K562 (cell line): ENCODE results near the gene LRRC1. TPM values are rescaled to one million over a fixed set of nuclear protein-coding genes. Genes with fewer than 3 reads are reported as not detected.

Source experiments
- ATAC-seq: fragments of 200-7000 bp; cut with Tn5 transposase; 3 replicates; pipeline ENCODE4 v1.9.1; 2020; ENCODE audit warnings: moderate library complexity
- BruUV-seq: library from RNA; stranded (reverse); fragments of 400-500 nt; replicated peaks from 2 replicates; lab custom pipeline; 2021; lab: Mats Ljungman, UMichigan
- CTCF ChIA-PET: fragments of 300-600 bp; formaldehyde crosslinking; extraction: SDS; loops from one replicate; lab custom pipeline; 2021; ENCODE audit warnings: low intra/inter-chr PET ratio; lab: Yijun Ruan, JAX
- POLR2A ChIA-PET: fragments of 300-600, 350-650 bp; sonication (Branson Sonifier 250); formaldehyde crosslinking; extraction: SDS; loops from one replicate; lab custom pipeline; 2021; ENCODE audit warnings: antibody characterized with exemption, inconsistent platforms; lab: Yijun Ruan, JAX
- DNase-seq, 4 experiments: peaks; one replicate each; pipeline versions ENCODE4 v3.0.0 to v3.0.0-alpha.2; 2011 to 2018; ENCODE audit warnings: low spot score in 3 of 4, mixed read lengths in 3 of 4; ENCODE audit errors: extremely low read depth in 1 of 4
- FAIRE-seq: peaks from 2 replicates; lab custom pipeline; 2011; peaks lifted over from hg19 to GRCh38; lab: Jason Lieb, UNC
- H2AFZ ChIP-seq: 2 replicates; pipeline ENCODE4 v1.6.0; 2011; ENCODE audit warnings: low read depth, low read length, control low read depth, inconsistent platforms
- H3K27ac ChIP-seq: fragments of 200-600 bp; 3 replicates; pipeline ENCODE4 v1.8.0; 2011; ENCODE audit warnings: low read depth, mild to moderate bottlenecking, control low read depth, inconsistent platforms, low read length, moderate library complexity, mixed read lengths; ENCODE audit errors: extremely low read depth
- H3K27me3 ChIP-seq, 2 experiments: fragments of 300-600 bp in 1 of 2; 2 replicates in 1 of 2; 3 replicates in 1 of 2; pipeline versions ENCODE4 v1.6.0 to v1.8.0; 2011; ENCODE audit warnings: inconsistent platforms in 2 of 2, low read length in 2 of 2, mild to moderate bottlenecking in 1 of 2, mixed read lengths in 1 of 2, moderate library complexity in 1 of 2; ENCODE audit not compliant: control insufficient read depth in 2 of 2, insufficient read depth in 2 of 2
- H3K36me3 ChIP-seq: fragments of 300-600 bp; 3 replicates; pipeline ENCODE4 v1.8.0; 2011; ENCODE audit warnings: mild to moderate bottlenecking, low read length, inconsistent platforms; ENCODE audit not compliant: control insufficient read depth, insufficient read depth
- H3K4me1 ChIP-seq, 2 experiments: fragments of 200-600 bp in 1 of 2; replicated peaks in 1 of 2; 2 replicates in 1 of 2; 3 replicates in 1 of 2; pipeline versions ENCODE4 v1.5.1 to v1.8.0; 2011; ENCODE audit warnings: inconsistent platforms in 2 of 2, low read length in 2 of 2, mild to moderate bottlenecking in 1 of 2, mixed read lengths in 1 of 2, moderate library complexity in 1 of 2; ENCODE audit not compliant: control insufficient read depth in 2 of 2, insufficient read depth in 2 of 2
- H3K4me2 ChIP-seq: 2 replicates; pipeline ENCODE4 v1.6.1; 2011; ENCODE audit warnings: low read length, control low read depth, inconsistent platforms, mixed read lengths; ENCODE audit not compliant: insufficient read depth
- H3K4me3 ChIP-seq: fragments of 200-600 bp; sonication (generic), shearing (Covaris generic); 2 replicates; pipeline ENCODE4 v1.5.1; 2016; ENCODE audit warnings: control low read depth, inconsistent platforms
- H3K79me2 ChIP-seq: fragments of 200-600 bp; 3 replicates; pipeline ENCODE4 v1.8.0; 2011; ENCODE audit warnings: low read length, inconsistent platforms; ENCODE audit not compliant: control insufficient read depth, insufficient read depth
- H3K9ac ChIP-seq, 2 experiments: 2 replicates each; pipeline versions ENCODE4 v1.6.0 to v1.6.1; 2011; ENCODE audit warnings: low read depth in 2 of 2, low read length in 2 of 2, control low read depth in 1 of 2, inconsistent platforms in 1 of 2, mild to moderate bottlenecking in 1 of 2, mixed read lengths in 1 of 2; ENCODE audit not compliant: insufficient read depth in 1 of 2
- H3K9me1 ChIP-seq: one replicate; pipeline ENCODE4 v1.6.0; 2011; ENCODE audit warnings: inconsistent platforms, mild to moderate bottlenecking, low read length, moderate library complexity; ENCODE audit not compliant: control insufficient read depth, insufficient read depth
- H3K9me3 ChIP-seq: replicated peaks from 2 replicates; pipeline ENCODE4 v1.5.1; 2011; ENCODE audit warnings: low read depth, low read length, inconsistent platforms; ENCODE audit not compliant: control insufficient read depth, insufficient read depth
- H4K20me1 ChIP-seq: replicated peaks from 2 replicates; pipeline ENCODE4 v1.6.1; 2011; ENCODE audit warnings: low read length, inconsistent platforms, mixed read lengths; ENCODE audit not compliant: control insufficient read depth, insufficient read depth
- BDP1 ChIP-seq: IDR thresholded peaks from 3 replicates; pipeline ENCODE4 v1.6.1; 2011; ENCODE audit not compliant: insufficient read length, insufficient read depth
- CUX1 ChIP-seq: fragments of 200-800 bp; sonication (Bioruptor generic); IDR thresholded peaks from 2 replicates; pipeline ENCODE4 v1.6.1; 2016; ENCODE audit warnings: missing genetic modification characterization, missing compliant biosample characterization
- FOXJ2 ChIP-seq: fragments of 200-800 bp; sonication (Bioruptor generic); IDR thresholded peaks from 2 replicates; pipeline ENCODE4 v1.6.1; 2016; ENCODE audit warnings: missing genetic modification characterization, missing compliant biosample characterization
- MAZ ChIP-seq, 2 experiments: fragments of 450-650 bp in 1 of 2; sonication (generic) in 1 of 2; formaldehyde crosslinking; IDR thresholded peaks in 1 of 2; conservative IDR thresholded peaks in 1 of 2; 2 replicates each; pipeline versions ENCODE4 v1.4.0 to v1.5.0; 2020; ENCODE audit warnings: mild to moderate bottlenecking in 1 of 2, missing genetic modification reagents in 1 of 2
- NCOA4 ChIP-seq: fragments of 450-650 bp; IDR thresholded peaks from 2 replicates; pipeline ENCODE4 v1.6.1; 2018; ENCODE audit warnings: mild to moderate bottlenecking; ENCODE audit not compliant: partially characterized antibody
- NFIX ChIP-seq: fragments of 250-450 bp; sonication (Bioruptor Pico); IDR thresholded peaks from 2 replicates; pipeline ENCODE4 v1.4.0; 2020; ENCODE audit warnings: low read depth, mild to moderate bottlenecking, moderate library complexity
- ZNF24 ChIP-seq: fragments of 450-650 bp; IDR thresholded peaks from 2 replicates; pipeline ENCODE4 v1.6.1; 2016
- ZNF311 ChIP-seq: fragments of 250-450 bp; sonication (Bioruptor Pico); IDR thresholded peaks from 2 replicates; pipeline ENCODE4 v1.4.0; 2020; ENCODE audit warnings: mild to moderate bottlenecking, moderate library complexity
- ZNF76 ChIP-seq: fragments of 250-450 bp; sonication (Bioruptor Pico); IDR thresholded peaks from 2 replicates; pipeline ENCODE4 v1.4.0; 2020; ENCODE audit warnings: mild to moderate bottlenecking, moderate library complexity, borderline replicate concordance
- WGBS: fragments of 100-300 bp; shearing (Covaris generic); methylation state at CpG from one replicate; pipeline ENCODE4 v1.1.6; 2016; ENCODE audit warnings: low coverage, mixed read lengths; ENCODE audit not compliant: insufficient coverage; ENCODE audit errors: missing lambda C conversion rate; 5-methylcytosine and 5-hydroxymethylcytosine counted together
- in situ Hi-C: fragments of 300-500 bp; cut with MboI; formaldehyde crosslinking; loops from 4 replicates; pipeline ENCODE4 v1.15.0; 2018; ENCODE audit warnings: inconsistent platforms, mixed read lengths
- intact Hi-C: fragments of 100-400 bp; cut with micrococcal nuclease; formaldehyde crosslinking; loops from 2 replicates; pipeline ENCODE4 v1.14.2; 2022
- polyA plus RNA-seq, 8 experiments: library from polyadenylated mRNA; depleted of rRNA in 4 of 8; stranded (reverse) in 5 of 8; unstranded in 3 of 8; fragments of >200 nt; fragmentation: Nextera tagmentation in 2 of 8; fragmentation: Illumina TruSeq in 1 of 8; extraction: Ambion mirVana in 2 of 8; extraction: Trizol in 1 of 8; gene quantifications; 2 replicates each; pipeline versions ENCODE4 v1.2.1 to v1.2.3, GENCODE V29; 2011 to 2014; ENCODE audit warnings: inconsistent platforms in 1 of 8, missing spikeins in 1 of 8
- total RNA-seq, 7 experiments: library from RNA; depleted of rRNA in 6 of 7; stranded (reverse); fragments of >200 nt in 6 of 7; fragmentation: Illumina TruSeq in 2 of 7; extraction: Trizol in 2 of 7; gene quantifications; 2 replicates each; pipeline versions ENCODE4 v1.2.1 to v1.2.3, GENCODE V29; 2011 to 2021; ENCODE audit warnings: low replicate concordance in 1 of 7
- TF ChIP-seq, protein P1 (sequence below): sonication (generic); formaldehyde crosslinking; IDR thresholded peaks from 2 replicates; pipeline ENCODE4 v1.8.0; 2023; ENCODE audit warnings: mild to moderate bottlenecking, missing genetic modification reagents

LRRC1 gene
- total and polyA plus RNA-seq, 9 of the 15 experiments (the other 6 are each of a cell fraction or from before 2014, with no cell fraction given): not detected

- no peaks in the 10 kb centered on the region for H3K9me1 ChIP-seq
- no peaks in the 10 kb centered on the region for H3K4me1 ChIP-seq
- intact Hi-C loops (no loop called here), in situ Hi-C loops (no loop called here)
- POLR2A ChIA-PET: interaction anchor here (1.4 kb wide), 1 partner anchor 8 kb away, joined by 3 read pairs; no protein-coding TSS in a partner anchor
- H2AFZ ChIP-seq: no peak overlapping the region
- 0% methylated on average over 3 of the region's 3 CpGs for WGBS
- no peak overlapping the region for H3K4me3 ChIP-seq
- no peaks in the 10 kb centered on the region for H3K36me3 ChIP-seq
- no peak for DNase-seq
- H4K20me1 ChIP-seq: no peaks in the 10 kb centered on the region
- H3K4me2 ChIP-seq: no peak overlapping the region
- no peaks in the 10 kb centered on the region for H3K79me2 ChIP-seq
- no peaks in the 10 kb centered on the region for H3K27me3 ChIP-seq
- no peak overlapping the region for H3K9ac ChIP-seq
- no peak for ATAC-seq
- CTCF ChIA-PET: no interaction called here
- no TSS peak for BruUV-seq
- no peak for FAIRE-seq
- no peak overlapping the region for H3K27ac ChIP-seq
- no peaks in the 10 kb centered on the region for H3K9me3 ChIP-seq
- TF ChIP-seq ZNF311 (CRISPR knock-in tag): no peak
- no peak for TF ChIP-seq ZNF76 (CRISPR knock-in tag)
- no peak for TF ChIP-seq CUX1 (CRISPR knock-in tag)
- TF ChIP-seq MAZ (CRISPR knock-in tag; conservative IDR thresholded peaks at IDR 0.05 in 1 of 2, IDR thresholded peaks at IDR 0.05 in 1 of 2): no peak
- TF ChIP-seq NCOA4: no peak
- no peak for TF ChIP-seq ZNF24
- no peak for TF ChIP-seq FOXJ2 (tag)
- TF ChIP-seq NFIX (CRISPR knock-in tag): no peak
- TF ChIP-seq BDP1: no peak
- TF ChIP-seq, protein P1, sequence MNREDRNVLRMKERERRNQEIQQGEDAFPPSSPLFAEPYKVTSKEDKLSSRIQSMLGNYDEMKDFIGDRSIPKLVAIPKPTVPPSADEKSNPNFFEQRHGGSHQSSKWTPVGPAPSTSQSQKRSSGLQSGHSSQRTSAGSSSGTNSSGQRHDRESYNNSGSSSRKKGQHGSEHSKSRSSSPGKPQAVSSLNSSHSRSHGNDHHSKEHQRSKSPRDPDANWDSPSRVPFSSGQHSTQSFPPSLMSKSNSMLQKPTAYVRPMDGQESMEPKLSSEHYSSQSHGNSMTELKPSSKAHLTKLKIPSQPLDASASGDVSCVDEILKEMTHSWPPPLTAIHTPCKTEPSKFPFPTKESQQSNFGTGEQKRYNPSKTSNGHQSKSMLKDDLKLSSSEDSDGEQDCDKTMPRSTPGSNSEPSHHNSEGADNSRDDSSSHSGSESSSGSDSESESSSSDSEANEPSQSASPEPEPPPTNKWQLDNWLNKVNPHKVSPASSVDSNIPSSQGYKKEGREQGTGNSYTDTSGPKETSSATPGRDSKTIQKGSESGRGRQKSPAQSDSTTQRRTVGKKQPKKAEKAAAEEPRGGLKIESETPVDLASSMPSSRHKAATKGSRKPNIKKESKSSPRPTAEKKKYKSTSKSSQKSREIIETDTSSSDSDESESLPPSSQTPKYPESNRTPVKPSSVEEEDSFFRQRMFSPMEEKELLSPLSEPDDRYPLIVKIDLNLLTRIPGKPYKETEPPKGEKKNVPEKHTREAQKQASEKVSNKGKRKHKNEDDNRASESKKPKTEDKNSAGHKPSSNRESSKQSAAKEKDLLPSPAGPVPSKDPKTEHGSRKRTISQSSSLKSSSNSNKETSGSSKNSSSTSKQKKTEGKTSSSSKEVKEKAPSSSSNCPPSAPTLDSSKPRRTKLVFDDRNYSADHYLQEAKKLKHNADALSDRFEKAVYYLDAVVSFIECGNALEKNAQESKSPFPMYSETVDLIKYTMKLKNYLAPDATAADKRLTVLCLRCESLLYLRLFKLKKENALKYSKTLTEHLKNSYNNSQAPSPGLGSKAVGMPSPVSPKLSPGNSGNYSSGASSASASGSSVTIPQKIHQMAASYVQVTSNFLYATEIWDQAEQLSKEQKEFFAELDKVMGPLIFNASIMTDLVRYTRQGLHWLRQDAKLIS (CRISPR knock-in tag): no peak
Measured at GRCh38 chr6:53746442-53747103, 48.2 kb upstream of the LRRC1 start.
